ENCODE results near the gene GABRG3. TPM values are rescaled to one million over a fixed set of nuclear protein-coding genes. Genes with fewer than 3 reads are reported as not detected.

Gene GABRG3
- total and polyA plus RNA-seq, 4 donors: 0.02 to 0.19 TPM; not detected in 2

- 83% methylated on average over 9 of the region's 9 CpGs for WGBS
- no peaks in the 10 kb centered on the region for H3K4me1 ChIP-seq (ENCODE audit: control insufficient read depth in 4 of 4, insufficient read depth in 4 of 4, low read length in 3 of 4)
Observed at GRCh38 chr15:27101982-27102381, 131.0 kb downstream of the GABRG3 start.

More at GRCh38 chr15:27101982-27102381, 131.0 kb downstream of the GABRG3 start:
- TF ChIP-seq RAD21 (IDR thresholded peaks at IDR 0.05) (no peak), EGR1 (IDR thresholded peaks at IDR 0.05; ENCODE audit: low read depth in 2 of 2) (no peak), SP1 (IDR thresholded peaks at IDR 0.05) (no peak), MAX (IDR thresholded peaks at IDR 0.05) (no peak), JUND (IDR thresholded peaks at IDR 0.05) (no peak), ATF3 (IDR thresholded peaks at IDR 0.05) (no peak), CTCF (IDR thresholded peaks at IDR 0.05; ENCODE audit: low read depth, low read length, missing input control) (no peak), FOXA1 (IDR thresholded peaks at IDR 0.05) (no peak), HNF4A (conservative IDR thresholded peaks at IDR 0.05) (no peak), REST (IDR thresholded peaks at IDR 0.05) (no peak), YY1 (IDR thresholded peaks at IDR 0.05) (no peak), TAF1 (conservative IDR thresholded peaks at IDR 0.05) (no peak), RXRA (IDR thresholded peaks at IDR 0.05) (no peak), ZBTB33 (IDR thresholded peaks at IDR 0.05) (no peak), HNF4G (IDR thresholded peaks at IDR 0.05) (no peak), NR2F2 (IDR thresholded peaks at IDR 0.05) (no peak), FOXA2 (IDR thresholded peaks at IDR 0.05) (no peak), GABPA (IDR thresholded peaks at IDR 0.05 in 1 of 2, conservative IDR thresholded peaks at IDR 0.05 in 1 of 2) (no peak)
- no peak overlapping the region for H3K27ac ChIP-seq (ENCODE audit: low read depth in 1 of 2, low read length in 2 of 2)
- DNase-seq (ENCODE audit: low spot score): no peak
- H3K9me3 ChIP-seq (ENCODE audit: control insufficient read depth in 4 of 4, low read length in 3 of 4): no peaks in the 10 kb centered on the region
- no peak overlapping the region for H3K9ac ChIP-seq (ENCODE audit: low read depth in 1 of 2, low read length in 2 of 2)
- no peak overlapping the region for H3K4me3 ChIP-seq (ENCODE audit: low read depth in 1 of 3, low read length in 3 of 3)
- H3K27me3 ChIP-seq (ENCODE audit: control insufficient read depth in 4 of 4, insufficient read depth in 4 of 4, low read length in 3 of 4): no peaks in the 10 kb centered on the region
- H3K36me3 ChIP-seq (ENCODE audit: control insufficient read depth in 4 of 4, insufficient read depth in 3 of 4, low read depth in 1 of 4, low read length in 3 of 4): no peaks in the 10 kb centered on the region

Data from liver (tissue), 9 donors.